Stimulated activated naive CD8-positive, alpha-beta T cell treated with anti-CD3 and anti-CD28 coated beads, Interleukin-15, Interleukin-2, amounts not matched to agents 100 U/mL and 50 U/mL, for 24 hours (primary cell): ENCODE data around the gene CACNB4.

Experiments
- ATAC-seq: fragments of 150-1000 bp; cut with Tn5 transposase; one replicate; pipeline ENCODE4 v1.10.0; 2021
- DNase-seq: peaks from one replicate; pipeline ENCODE4 v3.0.0; 2021

Gene CACNB4

DNA sequence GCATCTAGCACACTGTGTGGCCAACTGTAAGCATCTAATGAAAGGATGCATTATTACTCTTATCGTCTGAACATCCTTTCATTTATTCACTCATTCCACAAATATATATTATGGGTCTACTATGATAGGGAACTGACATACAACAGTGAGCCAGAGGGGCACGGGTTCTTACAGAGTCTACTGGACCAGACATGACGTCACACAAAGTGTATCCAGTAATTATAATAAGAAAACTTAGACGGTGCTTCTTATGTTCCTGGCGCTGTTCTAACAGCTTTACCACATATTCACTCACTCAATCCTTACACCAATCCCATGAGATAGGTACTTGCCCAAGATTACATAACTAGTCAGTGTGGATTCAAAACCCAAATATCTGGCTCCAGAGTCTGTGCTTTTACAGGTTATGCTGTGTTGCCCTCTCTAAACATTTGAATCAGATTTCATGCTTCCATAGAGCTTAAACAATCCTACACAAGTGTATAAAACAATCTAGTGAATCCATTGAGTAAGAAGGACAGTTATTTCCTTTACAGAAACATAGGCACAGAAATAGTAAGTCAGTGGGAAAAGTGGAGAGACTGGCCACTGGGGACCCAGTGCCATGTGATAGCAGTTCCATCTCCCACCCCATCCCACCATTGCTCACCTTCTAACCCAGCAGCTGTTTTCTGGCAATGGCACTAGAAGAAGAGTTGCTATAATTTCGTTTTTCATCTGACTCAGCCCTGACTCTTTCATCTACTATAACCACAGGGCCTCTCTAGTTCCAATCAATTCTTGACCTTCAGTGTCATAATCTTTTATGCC lies 246.4 kb downstream of the CACNB4 start:
- no peak for ATAC-seq
- no peak for DNase-seq

DNA sequence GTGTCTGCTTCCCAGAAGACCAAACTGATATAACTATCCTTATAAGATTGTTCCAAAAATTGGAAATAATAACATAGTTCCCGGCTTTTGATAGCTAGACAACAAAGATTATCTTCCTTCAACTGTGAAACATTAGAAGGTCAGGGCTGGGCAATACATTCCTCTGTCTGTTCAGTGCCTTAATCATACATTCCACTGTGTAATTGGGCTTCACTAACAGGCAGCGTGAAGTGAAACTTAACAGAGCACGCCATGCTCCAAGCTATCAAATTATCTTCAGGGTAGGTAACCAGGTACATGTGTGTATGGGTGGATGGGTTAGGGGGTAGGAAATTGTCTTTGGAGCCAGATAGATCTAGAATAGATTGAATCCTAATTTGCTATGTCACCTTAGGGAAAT lies 247.1 kb downstream of the CACNB4 start:
- ATAC-seq (no peak), DNase-seq (no peak)

DNA sequence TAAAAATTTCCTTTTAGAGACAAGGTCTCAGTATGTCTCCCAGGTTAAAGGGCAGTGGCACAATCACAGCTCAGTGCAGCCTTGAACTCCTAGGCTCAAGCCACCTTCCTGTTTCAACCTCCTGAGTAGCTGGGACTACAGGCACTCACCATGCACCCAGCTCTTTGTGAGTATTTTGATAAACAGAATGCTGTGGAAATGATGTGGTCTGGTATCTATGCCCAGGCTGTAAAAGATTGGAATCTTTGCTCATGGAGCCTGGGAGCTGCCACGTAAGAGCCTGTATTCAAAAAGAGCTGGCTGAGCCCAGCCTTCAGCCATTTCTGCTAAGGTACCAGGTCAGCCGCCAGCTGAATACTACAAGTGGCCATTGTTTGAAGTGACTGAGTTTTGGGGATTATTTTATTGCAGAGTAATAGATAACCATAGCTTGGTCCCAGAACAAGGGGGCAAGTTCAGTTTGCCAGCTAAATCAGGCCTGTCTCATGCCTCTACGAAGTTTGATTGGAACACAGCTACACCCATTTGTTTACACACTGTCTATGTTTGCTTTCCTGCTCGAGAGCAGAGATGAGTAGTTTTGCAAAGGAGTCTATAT lies 249.3 kb downstream of the CACNB4 start:
- ATAC-seq (no peak), DNase-seq (no peak)

DNA sequence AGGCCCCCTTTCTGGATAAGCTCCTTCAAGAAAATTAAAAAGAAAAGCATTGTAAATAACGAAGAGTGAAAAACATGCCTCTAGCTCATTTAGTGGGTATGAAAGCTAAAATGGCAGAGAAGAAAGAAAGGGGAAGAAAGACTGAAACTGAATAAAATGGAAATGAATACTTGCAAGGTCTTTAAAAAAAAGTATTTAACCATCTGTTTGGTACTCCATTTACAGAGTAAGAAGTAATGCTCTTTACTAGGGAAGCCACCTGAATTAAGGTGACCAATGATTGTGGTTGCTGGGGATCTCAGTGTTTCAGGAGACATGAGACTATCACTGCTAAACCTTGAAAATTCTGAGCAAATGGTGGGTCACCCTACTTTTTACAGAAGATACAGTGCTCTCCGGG lies 253.0 kb downstream of the CACNB4 start:
- no peak for DNase-seq
- no peak for ATAC-seq

DNA sequence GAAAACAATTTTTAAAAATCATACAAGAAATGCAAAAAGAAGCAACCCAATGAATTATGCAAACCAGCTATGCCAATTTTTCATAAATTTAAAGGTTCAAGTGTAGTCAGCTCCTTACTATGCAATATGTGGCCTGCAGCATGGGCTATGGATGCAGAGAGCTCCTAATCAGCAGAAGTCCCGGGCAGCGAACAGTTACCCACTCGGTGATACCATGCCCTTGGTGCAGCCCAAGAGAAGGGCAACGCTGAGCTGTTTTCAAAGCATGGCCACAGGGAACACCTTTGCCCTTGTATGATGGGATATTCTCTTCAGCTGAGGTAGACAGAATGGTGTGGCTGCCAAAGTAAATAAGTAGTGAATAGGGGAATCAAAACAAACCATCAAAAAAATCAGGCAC lies 253.4 kb downstream of the CACNB4 start:
- DNase-seq, result no peak
- ATAC-seq, result no peak

DNA sequence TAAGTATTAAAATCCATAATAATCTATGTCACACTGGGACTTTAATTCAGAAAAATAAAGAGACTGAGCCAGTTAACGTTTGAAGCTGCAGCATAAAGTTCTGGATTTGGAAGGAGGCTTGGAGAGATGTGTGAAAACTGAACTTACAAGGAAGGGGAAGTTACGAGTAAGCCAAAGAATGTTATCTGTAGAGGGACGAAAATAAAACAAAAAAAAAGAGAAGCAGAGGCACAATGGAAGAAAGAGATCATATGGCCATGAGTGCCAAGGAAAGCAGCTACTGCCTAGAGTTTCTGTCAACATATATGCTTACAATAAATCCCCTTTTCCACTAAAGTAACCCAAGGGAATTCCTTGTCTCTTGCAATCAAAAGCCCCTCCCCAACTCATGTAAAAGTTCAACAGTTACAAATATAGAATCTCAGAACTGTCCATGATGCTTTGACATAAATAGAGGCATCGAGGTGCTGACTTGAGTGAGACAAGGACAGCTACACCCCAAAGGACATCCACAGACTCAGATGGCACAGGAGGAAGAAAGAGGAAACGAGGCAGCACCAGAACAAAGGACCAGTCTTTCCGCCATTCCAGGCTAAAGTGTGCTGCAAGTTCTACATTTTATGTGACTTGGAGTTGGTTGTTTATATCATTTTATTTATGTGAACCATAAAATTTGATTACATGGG lies 254.5 kb downstream of the CACNB4 start:
- no peak for DNase-seq
- ATAC-seq, result no peak

DNA sequence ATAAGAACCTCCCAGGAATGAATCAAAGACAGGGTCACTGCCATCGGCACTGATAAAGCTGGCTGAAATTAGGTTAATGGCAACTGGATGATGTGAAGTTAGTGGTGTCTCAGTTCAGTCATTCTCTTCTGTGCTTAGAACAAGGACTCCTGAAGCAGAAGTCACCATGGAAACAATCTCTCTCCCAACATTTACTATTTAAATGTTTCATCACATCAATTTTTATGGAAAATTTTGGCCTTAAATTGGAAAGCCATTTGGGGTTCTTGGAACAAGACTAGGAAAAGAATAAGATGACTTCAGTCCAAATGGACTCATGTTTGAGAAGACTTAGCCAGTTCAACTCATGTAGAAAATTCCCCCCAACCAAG lies 255.2 kb downstream of the CACNB4 start:
- ATAC-seq (no peak), DNase-seq (no peak)

DNA sequence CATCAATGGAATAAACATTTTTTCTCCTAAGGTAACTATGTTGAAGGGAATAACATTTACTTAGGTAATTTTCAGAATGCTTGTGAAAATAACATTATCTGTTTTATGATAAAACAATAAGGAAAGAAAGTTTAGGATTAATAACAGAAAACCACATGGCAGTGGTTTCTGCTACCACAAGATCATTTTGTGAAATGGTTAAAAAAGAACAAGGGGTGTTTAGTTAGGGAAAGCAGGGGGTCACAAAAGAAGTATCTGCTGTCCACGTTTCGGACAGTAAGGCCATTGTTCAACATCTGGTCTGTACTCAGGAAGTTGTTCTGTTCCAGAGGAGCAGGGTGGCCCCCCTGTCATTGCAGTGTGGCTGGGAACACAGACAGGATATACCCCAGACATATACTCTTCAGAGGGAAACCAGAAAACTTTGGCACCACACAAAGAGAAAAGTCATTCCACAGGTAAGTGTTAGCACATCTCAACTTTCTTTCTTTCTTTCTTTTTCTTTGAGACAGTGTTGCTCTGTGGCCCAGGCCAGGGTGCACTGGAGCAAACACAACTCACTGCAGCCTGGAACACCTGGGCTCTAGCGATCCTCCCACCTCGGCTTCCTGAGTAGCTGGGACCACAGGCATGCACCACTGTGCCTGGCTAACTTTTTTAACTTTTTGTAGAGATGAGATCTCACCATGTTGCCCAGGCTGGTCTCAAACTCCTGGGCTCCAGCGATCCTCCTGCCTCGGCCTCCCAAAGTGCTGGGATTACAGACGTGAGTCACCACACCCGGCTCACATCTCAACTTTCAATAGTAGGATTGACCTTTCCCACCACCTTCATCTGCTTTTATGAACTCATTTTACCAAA lies 255.8 kb downstream of the CACNB4 start:
- no peak for DNase-seq
- ATAC-seq, result no peak

DNA sequence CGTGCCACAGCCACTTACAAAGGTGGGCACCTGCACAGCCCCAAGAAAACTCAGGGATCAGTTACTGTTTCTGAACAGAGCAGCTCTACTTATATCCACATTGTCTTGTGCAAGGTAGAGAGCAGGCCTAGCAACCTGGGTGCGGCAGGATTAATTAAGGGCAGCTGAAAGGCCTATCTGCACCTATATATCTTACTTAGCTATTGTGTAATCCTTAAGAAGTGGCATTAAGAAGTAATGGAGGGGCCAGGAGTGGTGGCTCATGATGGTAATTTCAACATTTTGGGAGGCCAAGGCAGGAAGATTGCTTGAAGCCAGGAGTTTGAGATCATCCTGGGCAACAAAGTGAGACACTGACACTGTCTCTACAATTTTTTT lies 257.8 kb downstream of the CACNB4 start:
- no peak for DNase-seq
- ATAC-seq, result no peak

DNA sequence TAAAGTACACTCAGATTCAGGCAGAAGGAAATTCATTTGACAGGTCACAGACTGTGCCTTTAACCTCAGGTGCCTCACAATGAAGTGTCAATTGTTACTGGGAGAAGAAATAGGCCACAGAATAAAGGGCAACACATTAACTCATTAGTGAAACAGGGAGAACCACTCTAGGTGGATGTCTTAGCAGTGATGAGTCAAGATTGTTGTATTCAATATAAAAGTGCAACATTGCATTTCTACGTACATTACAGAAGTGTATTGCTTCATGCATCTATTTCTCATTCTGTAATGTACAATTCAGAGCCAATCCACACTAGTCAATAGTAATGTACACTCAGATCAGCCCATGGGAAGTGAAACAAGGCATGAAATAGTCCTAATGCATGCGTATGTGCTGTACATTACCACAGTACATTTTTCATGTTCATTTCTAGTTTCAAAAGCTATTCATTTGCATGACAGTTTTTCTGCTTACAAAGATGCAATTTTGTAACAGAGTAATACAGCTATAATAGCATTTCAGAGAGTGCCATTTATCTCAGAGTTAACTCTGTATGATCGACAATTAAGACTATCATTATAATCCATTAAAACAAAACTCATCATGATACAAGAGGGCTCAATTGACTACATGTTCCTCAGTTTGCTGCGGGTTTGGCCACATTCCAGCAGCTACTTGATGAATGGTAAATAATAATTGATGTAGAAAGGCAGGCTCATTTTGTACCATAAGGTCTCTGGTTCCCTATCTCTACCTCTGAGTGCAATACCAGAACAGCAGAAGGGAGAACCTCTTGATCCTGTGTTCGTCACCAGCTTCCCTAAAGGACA lies 258.4 kb downstream of the CACNB4 start:
- DNase-seq (no peak), ATAC-seq (peak; percentile 32)

DNA sequence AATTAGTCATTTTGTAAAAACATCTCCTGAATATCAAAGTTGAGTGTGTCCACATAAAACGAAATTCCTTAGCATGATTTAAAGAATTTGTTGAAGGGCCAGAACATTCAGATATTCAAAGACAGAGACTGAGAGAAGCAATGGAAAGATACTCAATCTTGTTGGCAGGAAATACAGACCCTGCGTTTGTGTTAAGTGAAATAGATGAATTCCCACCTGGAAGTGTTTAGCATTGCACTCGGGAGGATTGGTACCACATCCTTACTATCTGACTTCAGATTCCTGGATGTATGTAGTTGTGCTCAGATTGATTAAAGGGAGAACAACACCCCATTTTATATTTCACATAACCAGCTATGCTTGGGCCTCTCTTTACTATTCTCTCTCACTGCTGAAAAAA lies 260.9 kb downstream of the CACNB4 start:
- DNase-seq (no peak), ATAC-seq (no peak)

DNA sequence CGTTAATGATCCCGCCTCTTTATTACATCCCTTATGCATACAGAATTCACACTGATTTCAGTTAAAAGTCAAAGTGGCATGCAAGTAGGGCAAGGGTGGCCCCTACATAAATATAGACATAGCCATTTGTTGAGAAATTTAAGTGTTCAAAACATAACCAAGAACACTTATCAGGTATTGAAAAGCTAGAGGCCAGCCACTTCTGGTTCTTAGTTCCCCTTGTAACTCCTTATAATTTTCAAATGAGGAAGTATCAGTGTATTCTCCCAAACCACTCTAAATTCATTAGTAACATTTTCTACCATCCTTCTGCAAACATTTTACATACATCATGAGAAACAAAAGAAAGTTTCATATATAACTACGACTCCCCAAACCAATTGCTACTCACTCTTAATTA lies 264.9 kb downstream of the CACNB4 start:
- DNase-seq, result no peak
- no peak for ATAC-seq

DNA sequence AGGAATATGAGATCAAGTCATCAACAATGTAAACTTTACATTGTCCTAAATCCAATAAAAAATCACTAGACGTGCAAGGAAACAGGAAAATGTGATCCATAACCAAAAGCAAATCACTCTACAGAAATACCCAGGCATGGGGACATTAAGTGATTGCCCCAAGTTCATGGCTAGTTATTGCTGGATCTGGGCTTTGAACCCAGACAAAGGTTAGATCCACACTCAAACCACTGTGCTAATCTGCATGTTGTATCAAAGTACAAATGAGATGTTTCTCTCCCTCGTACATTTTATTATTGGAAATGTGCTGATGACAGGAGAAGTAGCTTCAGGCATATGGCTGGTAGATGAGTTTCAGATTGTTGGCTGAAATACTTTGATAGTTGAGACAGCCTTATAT lies 267.9 kb downstream of the CACNB4 start:
- no peak for DNase-seq
- no peak for ATAC-seq

DNA sequence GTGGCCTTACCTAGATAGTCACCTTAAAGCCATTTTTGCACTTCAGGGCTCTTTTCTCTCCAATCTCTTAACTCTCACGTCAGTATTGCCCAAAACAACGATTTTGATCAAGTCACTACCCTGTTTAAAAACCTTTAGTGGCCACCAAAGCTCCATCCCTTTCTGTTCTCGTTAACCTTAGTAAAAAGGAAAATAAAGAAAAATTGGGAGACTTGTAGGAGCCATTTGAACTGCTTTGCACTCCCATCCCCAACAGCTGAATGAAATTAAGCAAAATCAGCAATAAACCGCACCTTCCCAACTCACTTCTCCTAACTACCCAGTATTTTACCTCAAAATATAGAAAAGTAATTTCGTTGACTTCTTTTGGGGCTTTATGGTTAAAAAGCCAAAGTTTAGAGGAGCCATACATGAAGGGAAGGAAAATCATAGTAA lies 269.9 kb downstream of the CACNB4 start:
- no peak for ATAC-seq
- DNase-seq, result no peak

DNA sequence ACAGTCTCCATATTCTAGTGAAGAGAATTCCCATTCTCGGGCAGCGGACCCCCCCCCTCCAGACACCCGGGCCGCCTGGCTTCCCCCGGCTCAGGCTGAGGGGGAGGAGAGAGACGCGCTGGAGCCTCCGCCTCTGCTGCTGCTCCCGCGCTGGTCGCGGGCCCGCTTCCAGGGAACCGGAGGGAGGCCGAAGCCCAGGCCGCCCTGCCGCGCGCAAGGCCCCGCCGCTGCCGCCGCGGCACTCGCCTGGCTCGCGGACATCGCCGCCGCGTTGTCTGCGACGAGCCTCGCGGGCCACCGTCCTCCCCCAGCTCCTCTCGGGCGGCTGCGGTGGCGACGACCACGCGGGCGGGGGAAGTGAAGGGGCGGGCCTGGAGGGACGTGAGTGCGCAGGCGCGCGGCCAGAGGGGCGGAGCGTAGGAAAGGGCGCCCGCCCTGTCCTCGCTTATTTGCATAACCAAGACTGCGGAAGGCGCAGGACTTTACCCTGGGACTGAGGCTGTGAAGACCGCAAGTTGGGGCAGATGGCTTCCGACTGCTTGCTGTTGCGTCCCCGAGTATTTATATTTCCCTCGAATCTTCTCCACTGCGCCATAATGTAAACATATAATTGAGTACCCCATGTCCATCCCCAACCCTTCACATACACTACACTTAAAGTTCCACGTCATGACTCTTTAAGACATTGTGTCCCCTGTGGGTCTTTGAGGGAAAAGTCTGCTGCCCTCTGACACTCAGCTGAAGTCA lies 270.5 kb downstream of the CACNB4 start, which contains the start of gene ARL5A:
TSS of gene ARL5A (minus strand) at position 279 of the 747 bp plus-strand sequence. CDS start at position 34, 245 bp downstream.
- ATAC-seq (peak; percentile 98), DNase-seq (peak; percentile 95)

DNA sequence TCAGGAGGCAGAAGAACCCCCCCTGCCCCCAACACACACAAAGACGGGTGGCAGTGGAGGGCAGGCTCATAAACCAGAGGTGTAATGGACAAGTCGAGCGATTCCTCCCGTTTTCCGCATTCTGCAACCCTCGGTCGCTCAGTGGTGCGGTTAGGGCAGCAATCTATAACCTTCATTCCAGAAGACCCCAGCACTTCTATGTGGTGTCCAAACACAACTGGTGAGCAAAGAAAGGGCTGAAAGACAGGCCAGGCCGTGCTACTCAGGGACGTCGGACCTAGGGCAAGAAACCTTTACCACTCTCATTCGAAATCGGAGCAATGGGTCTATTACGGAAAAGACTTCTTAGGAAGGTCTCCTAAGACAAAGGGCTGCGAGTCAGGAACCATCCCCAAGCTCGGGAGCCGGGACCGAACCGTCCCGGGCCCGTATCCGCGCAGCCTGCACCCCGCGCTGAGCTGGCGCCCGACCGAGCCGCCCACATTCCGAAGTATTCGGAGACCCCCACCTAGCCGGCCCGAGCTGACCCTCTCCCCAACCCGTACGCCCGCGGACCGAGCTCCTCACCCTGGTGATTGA lies 271.2 kb downstream of the CACNB4 start:
- peak; percentile 51 for DNase-seq
- peak; percentile 12 for ATAC-seq

DNA sequence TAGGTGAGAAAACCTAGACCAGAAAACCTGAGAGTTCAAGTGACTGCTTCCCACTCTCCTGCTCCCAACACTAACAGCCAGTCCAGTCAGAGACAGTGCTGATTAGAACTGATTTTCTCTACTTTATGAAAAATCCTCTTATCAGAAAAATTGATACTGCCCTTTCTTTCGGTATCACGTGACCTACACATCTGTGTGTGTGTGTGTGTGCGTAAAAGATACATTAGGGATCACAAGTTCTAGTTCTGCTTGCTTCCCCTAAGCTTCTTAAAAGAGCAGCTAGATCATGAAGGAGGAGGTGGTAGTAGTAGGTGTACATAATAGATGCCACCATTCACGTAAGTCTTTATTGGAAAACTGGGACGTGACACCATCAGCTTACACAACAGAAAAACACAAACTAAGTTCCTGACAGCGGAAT lies 272.1 kb downstream of the CACNB4 start:
- DNase-seq (no peak), ATAC-seq (no peak)

DNA sequence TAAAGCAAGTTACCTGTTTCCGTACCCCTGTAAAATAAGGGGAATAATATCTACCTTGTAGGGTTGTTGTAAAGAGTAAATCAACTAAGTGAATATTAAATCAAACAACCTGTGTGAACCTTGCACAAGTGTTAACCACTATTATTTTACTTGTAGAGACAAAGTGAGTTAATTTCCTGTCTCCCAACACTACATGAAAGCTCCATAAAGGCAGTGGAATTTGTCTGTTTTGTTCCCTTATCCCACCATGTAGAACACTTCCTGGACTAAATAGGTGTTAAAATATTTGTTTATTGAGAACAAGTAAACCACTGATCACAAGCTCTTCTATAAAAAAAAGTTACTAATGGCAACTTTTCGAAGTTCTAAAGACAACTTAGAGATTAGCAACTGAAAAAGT lies 274.0 kb downstream of the CACNB4 start:
- no peak for DNase-seq
- no peak for ATAC-seq

DNA sequence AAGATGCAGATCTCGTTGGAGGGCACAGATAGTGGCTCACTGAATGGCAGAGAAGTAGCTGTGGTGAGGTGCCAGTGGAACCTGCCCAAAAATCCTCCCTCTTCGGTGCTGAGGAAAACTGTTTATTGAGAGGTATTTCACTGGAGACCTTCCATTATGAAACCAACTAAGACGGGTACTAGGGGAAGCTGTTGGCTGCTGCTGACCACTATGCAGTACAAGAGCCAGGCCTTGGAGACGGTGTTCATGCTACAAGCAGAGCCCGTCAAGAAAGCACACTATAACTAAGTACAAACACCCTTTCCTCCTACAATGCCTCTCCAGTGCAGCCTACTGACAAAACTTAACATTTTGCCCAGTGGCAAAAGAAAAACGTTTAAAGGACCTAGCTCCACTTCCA lies 275.2 kb downstream of the CACNB4 start:
- no peak for DNase-seq
- ATAC-seq, result no peak

DNA sequence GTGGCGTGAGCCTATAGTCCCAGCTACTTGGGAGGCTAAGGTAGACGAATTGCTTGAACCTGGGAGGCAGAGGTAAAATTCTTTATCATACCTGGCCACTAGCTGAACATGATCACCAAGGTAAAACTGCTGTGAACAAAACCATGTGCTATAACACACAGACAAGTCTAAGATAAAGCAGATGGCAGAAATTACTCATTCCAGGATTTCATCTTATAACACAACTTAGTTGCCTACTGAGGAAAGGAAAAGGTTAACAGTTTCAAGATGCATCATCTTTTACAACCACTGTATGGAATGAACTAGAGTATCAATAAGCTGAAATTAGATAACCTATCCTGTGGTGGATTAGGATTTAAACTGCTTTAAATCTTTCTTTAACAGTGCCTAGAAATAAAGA lies 278.9 kb downstream of the CACNB4 start:
- ATAC-seq, result peak; percentile 97

More for the DNA sequence above, 278.9 kb downstream of the CACNB4 start:
- no peak for DNase-seq
